Endometrial microvascular endothelial cells (primary cell): ENCODE measurements around the gene MYLK4. TPM values are rescaled to one million over a fixed set of nuclear protein-coding genes. Genes with fewer than 3 reads are reported as not detected.

Experiments used
- in situ Hi-C: cut with HindIII; loops from 2 replicates; pipeline ENCODE4 v1.10.0; 2017; ENCODE audit warnings: low sequenced_read_pairs, low pct_unique_long_range_greater_than_20kb; ENCODE audit errors: inconsistent ontology term
- total RNA-seq: library from RNA; depleted of rRNA; stranded (reverse); fragments of >200 nt; gene quantifications from one replicate; pipeline ENCODE4 v1.2.3, GENCODE V29; 2015; ENCODE audit errors: inconsistent ontology term

MYLK4 gene
- total RNA-seq, 1 donor from 2014 or later, result 0.56 TPM

DNA sequence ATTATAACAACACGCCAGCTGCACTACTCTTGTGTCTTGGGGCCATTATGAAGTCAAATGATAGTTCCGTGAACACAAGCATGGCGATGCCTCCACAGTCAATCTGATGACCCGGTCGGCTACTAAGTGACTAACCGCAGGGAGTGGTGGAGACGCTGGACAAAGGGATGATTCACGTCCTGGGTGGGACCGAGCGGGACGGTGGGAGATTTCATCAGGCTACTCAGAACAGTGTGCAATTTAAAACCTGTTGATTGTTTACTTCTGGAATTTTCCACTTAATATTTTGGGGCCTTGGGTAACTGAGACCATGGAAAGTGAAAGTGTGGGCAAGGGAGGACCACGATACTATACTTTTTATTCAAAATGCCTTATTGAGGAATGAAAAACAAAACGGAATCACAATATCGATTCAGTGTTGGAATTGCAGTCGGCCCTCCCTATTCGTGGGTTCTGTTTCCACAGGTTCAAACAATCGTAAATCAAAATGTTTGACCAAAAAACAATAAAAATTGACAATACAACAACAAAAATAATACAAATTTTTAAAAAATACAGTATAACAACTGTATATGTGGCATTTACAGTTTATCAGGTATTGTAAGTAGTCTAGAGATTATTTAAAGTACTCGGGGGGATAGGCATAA is 66.5 kb downstream of the MYLK4 start:
- in situ Hi-C loops, result no loop called here

DNA sequence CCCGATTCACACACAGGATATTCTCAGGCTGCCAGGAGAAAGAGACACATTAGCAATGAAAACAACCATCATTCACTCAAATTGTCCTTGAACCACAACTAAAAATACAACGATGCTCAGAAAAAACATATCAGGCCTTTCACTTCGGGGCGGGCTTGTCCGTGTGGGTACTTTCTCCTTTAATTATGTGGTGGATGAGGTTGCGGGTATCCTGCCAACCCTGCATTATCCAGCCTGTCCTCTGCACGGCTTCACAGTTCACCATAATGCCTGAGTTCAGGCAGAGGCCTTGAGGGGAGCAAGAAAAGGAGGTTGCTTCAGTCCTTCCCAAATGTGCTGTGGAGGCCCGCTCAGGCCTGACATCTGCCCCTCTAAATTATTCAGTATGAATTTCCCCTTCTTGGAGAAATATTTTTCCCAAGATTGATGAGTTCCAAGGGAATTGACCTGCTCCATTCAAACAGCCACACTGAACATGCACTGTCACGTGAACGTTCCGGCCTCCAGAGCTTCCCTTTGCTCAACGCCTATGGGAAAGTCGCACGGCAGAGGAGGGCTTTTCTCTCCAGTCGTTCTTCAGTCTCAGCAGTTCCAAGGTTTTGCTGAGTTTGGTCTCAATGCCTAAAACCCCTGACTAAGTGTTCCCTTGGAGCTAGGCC is 70.3 kb downstream of the MYLK4 start:
- in situ Hi-C loops, result no loop called here

DNA sequence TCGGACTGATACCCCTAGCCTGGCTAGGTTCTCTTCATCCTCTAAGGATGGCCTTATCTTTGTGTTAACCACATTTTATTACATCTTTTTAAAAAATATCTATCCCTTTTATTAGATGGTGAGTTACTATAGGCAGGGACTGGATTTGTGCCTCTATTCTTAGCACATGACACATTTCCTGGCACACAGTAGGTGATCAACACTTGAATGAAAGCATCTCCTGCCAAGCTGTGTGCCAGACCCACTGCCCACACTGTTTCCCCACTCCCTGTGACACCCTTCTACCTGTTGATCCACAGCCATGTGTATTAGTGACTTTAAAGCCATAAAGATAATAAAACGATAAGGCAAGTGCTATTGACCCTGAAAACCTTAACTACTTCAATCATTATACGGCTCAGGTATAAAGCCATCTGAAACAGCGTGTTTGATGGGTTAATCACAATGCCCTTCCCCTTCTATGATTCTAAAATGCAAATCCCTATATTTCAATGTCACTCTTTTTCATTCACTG is 73.6 kb downstream of the MYLK4 start:
- in situ Hi-C loops, result no loop called here

DNA sequence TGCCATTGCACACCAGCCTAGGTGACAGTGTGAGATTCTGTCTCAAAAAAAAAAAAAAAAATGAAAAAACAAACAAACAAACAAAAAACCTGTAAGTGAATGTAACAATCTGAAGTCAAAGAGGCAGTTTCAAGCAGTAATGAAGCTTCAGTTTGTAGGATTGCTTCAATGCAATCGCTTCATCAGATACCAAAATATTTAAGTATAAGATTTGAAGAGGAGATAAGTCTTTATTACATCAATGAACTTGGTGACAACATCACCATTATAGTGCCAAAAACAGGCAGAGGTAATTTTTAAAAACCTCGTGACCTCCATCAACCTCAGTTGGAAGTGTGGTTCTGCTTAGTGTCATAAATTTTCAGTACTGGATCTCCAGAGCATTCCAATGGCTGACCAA is 74.7 kb downstream of the MYLK4 start:
- in situ Hi-C loops, result no loop called here

DNA sequence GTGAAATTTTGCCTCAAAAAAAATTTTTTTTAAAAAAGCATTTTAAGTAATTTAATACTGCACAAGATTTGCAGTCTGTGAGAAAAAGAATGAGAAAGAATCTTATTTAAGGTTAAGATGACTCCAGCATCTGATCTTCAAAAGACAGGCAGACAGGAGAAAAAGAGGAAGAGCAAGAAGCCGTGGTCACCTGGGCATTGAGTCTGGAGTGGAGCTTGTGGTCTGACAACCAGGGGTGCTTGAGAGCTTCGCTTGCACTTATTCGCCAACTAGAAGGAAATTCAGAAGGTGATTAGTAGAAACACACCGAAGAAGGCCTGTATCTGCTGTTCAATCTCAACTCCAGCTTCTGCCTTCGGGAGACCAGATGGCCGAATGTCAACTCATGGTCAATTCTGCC is 75.9 kb downstream of the MYLK4 start:
- in situ Hi-C loops, result no loop called here

DNA sequence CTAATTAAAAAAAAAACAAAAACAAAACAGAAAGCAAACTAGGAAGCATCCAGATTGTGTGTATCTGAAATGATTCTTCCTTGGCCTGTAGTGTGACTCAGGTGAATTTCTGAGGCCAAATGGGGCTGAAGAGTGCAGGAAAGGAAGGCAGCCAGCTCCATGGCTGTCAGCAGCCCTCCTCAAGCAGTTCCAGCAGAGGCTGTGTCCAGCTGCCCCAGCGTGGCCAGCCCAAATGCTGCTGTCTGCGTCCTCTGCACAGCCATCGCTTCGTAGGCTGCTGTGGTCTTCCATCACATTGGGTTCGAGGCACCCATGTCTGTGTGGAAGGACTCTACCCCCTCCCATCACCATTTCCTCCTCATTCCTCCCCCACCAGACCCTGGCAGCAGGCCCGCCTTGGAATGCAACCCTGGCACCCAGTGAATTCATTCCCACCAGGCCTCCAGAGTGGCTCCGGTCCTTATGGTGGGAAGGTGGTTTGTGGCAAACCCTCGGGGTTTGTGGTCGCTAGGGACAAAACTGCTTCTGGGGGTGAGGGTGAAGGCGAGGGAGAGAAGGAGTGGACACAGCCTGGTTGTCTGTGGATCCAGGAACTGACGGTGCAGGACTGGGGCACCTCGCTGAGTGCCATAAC is 81.5 kb downstream of the MYLK4 start:
- in situ Hi-C loops, result no loop called here

DNA sequence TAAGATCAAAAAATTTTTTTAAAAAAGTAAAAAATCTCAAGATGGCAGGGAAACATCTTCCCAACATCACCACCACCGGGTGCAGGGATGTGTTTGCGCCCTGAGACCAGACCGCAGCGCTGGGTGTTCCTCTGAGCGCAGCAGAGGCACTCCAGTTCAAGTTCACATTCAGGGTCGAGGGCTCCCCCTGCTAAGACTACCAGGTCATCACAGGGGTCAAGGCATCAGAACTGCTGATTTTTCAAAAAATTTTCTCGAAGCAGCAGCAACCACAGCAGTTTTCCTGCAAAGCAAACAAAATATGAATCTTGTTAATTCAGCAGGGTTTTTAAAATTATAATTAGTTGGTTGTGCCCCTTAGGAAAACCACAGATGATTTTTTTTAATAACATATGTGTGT is 83.1 kb downstream of the MYLK4 start:
- in situ Hi-C loops, result no loop called here

DNA sequence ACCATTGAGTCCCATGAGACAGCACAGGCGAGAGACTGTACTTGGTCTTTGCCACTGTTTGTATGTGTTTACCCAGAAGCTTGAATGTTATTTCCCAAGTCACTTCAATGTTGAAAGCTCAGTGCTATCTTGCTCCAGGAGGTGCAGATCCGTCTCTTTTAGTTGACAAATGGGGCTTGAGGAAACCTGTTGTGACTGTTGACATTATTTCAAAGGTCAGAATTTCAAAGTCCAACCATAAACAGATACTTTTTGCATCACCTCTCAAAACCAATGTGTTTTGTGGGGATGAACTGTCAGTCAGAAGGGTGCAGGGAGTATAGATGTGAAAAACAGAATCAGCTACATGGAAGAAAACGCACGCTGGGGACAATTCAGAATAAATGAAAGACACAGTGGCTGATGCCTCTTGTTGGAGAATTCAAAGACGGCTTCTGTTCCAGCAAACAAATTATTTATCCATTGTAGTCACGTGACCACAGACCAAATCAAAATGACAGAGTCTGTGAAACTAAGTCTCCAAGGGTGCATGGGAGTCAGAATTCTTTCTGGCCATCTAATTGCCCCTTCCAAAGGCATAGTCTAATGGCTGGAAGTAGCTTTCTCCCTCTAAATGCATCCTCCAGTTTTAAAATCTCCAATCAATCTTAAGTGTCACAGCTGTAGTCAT is 83.7 kb downstream of the MYLK4 start:
- in situ Hi-C loops, result no loop called here

DNA sequence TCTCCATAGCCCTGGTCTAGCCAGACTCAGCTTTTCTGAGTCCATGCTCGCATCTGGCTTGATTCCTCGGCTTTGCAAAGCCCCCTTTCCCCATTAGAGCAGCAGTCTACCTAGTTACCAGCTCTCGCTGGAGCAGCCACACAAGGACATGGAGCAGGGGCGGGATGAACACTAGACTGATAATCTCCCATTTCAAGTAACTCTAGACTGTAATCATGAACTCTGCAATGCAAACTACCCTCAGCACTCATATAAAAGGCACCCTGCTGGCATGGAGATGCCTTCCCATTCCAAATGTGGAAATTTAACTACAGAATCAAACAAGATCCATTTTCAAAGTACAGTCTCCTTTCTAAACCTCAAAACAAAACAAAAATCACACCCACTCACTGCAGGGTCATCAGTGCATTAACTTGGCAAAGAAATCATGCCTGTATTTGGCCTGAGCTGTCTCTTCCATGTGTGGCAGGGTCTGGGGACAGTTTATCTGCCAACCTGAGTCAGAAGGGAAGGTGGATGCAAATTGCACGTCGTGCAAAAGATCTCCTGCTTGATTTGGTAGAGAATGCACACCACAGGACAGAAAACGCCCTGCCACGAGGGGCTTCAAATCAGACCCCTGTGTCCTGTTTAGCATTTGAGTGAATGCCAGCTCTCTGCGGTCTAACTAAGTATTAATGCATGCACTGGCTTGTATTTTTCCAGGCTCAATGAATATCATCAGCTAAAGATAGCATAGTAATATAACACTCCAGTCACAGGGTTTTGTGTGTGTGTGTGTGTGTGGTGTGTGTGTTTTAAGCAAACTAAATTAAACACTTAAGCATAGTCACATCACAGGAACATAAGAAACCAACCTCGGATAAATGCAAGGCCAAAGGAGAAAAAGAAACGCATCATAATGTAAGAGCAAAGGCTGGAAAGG is 85.3 kb downstream of the MYLK4 start:
- in situ Hi-C loops, result no loop called here

DNA sequence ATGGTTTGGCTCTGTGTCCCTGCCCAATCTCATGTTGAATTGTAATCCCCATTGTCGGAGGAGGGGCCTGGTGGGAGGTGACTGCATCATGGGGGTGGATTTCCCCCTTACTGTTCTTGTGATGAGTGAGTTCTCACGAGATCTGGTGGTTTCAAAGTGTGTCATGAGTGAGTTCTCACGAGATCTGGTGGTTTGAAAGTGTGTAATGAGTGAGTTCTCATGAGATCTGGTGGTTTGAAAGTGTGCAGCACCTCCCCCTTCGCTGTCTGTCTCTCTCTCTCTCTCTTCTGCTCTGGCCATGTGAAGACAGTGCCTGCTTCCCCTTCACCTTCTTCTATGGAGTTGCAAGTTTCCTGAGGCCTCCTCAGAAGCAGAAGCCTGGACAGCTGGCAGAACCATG is 87.6 kb downstream of the MYLK4 start:
- in situ Hi-C loops, result no loop called here

DNA sequence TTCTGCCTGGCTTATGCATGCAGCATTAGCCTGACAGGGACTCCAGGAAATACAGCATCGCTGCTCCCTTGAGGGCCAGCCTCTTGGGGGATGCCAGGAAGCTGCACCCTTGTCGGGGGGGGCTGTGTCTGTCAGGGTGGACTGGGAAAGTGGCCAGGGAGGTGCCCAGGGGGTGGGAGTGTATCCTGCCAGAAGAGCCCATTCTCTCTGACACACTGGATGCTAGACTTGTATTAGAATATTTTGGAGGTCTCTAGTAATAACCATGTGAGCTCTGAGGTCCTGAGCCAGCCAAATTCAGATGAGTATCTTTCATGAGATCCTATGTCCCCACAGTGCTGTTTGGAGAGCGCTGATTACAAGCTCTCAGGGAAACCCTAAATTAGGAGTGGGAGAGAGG is 89.1 kb downstream of the MYLK4 start:
- in situ Hi-C loops, result no loop called here

DNA sequence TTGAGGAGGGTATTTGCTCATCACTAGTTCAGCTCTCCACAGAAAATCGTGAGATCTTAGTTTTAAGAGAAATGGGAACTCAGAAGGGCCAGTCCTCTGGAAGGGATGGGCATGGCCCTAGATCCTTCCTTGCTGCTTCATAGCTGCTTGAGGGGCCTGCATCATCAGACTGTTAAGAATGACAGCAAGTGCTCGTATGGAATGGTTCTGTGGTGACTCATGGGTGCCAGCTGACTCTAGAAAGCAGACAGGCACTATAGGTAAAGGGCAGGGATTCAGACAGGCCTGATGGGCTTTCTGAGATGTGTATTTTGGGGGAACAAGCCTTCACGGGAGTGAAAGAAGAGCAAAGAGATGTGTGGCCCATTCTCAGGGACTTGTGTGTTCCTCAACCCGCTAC is 90.8 kb downstream of the MYLK4 start:
- in situ Hi-C loops, result no loop called here

DNA sequence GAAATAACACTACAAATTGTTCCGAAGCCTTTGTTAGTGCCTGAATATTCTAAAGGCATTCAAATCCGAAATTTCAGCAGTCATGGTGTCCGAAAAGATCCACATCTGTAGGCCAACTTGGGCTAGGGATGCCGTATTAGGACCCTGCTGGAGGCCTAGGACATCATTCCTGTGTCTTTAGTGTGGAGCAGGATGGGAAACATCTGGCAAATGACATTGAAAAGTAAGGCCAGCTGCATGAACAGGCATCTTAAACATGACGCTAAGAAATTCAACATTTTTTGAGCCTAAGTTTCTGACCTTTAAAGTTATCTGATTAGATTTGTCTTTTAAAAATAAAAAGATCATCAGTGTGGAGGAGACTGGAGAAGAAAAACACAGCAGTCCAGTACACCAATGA is 91.3 kb downstream of the MYLK4 start:
- in situ Hi-C loops, result no loop called here

DNA sequence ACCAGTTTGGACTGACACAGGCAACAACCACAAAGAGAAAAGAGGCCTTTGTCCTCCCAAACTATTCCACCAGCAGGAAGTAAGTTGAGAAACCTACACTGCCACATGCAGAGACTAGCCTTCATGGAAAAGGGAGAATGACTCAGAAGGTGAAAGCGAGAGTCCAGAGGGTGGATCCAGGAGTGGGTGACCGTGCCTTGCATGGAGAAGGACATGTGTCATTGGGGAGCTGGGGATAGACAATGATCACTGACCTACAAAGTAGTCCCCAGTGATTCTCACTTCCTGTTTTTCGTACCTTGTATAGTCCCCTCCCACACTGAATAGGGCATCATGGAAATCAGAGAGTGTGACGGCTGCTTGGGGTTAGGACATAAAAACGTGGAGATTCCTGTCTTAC is 91.9 kb downstream of the MYLK4 start:
- in situ Hi-C loops, result no loop called here

DNA sequence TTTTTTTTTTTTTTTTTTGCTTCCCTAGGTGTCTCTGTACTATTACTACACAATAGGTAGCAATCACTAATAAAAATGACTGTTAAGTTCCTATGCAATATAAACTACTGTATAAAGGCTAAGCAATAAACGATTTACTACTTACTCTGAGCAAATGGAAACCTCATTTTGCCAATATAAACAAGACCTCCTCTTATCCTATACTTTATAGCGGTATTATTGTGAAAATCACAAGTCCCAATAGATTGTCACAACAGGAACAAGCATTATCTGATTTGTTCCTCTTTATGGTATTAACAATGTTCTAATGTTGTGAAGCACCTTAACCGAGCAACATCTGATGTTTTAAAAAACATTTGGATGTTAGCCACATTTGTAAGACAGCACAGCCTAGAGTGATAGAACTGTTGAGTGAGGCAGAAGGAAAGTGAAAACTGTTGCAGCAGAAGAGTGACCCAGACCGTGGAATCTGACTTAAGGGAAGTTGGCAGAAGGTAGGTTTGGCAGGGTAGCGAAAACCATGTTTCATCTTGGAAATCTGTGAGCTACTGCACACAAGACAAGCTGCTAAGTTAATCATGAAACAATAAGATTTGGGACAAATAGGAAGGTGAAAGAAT is 94.2 kb downstream of the MYLK4 start:
- in situ Hi-C loops, result no loop called here

DNA sequence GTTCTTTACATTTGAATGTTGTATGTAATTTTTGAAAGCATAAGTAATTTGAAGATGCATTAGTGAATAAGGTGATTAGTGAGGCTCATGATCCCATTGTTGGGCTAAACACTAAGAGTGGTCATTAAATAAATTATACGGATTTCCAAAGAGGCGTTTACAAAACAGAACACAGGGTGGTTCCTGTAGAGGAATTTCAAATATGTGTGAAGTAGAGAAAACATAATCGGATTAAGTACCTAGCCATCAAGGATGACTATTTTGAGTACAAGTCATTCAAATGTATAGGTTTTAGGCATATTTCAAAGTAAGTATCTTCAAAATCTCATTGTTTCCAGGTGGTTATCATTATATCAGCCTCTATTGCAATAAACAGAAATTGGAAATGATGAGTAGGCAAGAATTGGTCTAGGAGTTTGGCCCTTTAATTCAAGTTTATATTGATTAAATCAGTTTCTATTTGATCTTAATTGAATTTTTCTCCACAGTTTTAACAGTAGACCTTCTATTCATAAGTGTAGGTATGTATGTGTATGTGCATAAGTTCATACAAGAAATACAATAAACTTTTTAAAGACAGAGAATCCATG is 94.8 kb downstream of the MYLK4 start:
- in situ Hi-C loops, result no loop called here

DNA sequence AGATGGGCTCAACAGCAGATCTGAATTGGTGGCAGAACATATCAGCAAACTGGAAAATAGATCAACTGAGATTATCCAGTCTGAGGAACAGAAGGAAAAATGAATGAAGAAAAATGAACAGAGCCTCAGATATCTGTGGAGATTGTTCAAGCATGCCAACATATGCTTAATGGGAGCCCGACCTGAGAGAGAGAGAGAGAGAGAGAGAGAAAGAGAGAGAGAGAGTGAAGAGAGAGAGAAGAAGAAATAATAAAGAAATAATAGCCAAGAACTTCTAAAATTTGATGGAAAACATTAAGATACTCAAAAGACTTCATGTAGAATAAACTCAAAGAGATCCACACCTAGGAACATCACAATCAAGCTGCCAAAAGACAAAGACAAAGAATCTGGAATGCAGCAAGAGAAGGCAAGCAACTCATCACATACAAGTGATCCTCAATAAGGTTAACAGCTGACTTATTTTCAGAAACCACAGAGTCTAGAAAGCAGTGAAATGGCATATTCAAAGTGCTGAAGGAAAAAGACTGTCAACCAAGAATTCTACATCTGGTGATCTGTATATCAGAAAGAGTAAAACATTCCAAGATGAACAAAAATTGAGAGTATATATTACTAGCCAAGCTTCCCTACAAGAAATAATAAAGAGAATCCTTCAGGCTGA is 97.2 kb downstream of the MYLK4 start:
- in situ Hi-C loops, result no loop called here

DNA sequence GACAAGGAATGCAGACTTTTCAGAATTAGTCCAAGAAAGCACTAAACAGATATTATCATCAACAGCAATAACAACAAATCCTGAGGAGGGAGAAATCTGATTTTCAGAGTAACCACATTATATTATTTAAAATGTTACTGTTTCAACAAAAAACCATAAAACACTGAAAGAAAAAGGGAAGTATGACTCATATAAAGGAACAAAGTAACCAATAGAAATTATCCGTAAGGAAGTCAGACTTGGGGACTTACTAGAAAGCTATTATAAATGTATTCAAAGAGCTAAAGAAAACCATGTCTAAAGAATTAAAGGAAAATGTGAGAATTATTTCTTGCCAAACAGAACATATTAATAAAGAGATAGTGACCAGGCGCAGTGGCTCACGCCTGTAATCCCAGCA is 98.1 kb downstream of the MYLK4 start:
- in situ Hi-C loops, result no loop called here
